Mesendoderm (in vitro differentiated cells): ENCODE data around the gene SLC36A3.

Source experiments
- DNase-seq: peaks from one replicate; pipeline ENCODE4 v3.0.0; 2013
- H2AK5ac ChIP-seq: 2 replicates; pipeline ENCODE4 v1.6.1; 2013; ENCODE audit warnings: low read length, inconsistent platforms
- H2BK120ac ChIP-seq: 2 replicates; pipeline ENCODE4 v1.6.1; 2013; ENCODE audit warnings: low read depth, mild to moderate bottlenecking, low read length, moderate library complexity, mixed read lengths
- H2BK15ac ChIP-seq: replicated peaks from 2 replicates; pipeline ENCODE4 v1.6.1; 2013; ENCODE audit warnings: low read depth, mild to moderate bottlenecking, moderate library complexity
- H2BK5ac ChIP-seq: 2 replicates; pipeline ENCODE4 v1.6.1; 2013; ENCODE audit warnings: low read length, inconsistent platforms
- H3K18ac ChIP-seq: 2 replicates; pipeline ENCODE4 v1.6.1; 2013; ENCODE audit warnings: mild to moderate bottlenecking, low read length, mixed read lengths
- H3K23ac ChIP-seq: one replicate; pipeline ENCODE4 v1.6.1; 2013; ENCODE audit warnings: low read length
- H3K27ac ChIP-seq: 2 replicates; pipeline ENCODE4 v1.5.1; 2013; ENCODE audit warnings: low read depth, mild to moderate bottlenecking, inconsistent platforms, low read length, moderate library complexity
- H3K27me3 ChIP-seq: 2 replicates; pipeline ENCODE4 v1.6.1; 2013; ENCODE audit warnings: low read length, control low read depth, mild to moderate bottlenecking, inconsistent platforms; ENCODE audit not compliant: insufficient read depth, poor library complexity
- H3K36me3 ChIP-seq: 2 replicates; pipeline ENCODE4 v1.6.1; 2013; ENCODE audit warnings: low read length, inconsistent platforms; ENCODE audit not compliant: control insufficient read depth, insufficient read depth
- H3K4ac ChIP-seq: one replicate; pipeline ENCODE4 v1.6.1; 2013; ENCODE audit warnings: low read depth, mild to moderate bottlenecking, low read length, moderate library complexity
- H3K4me1 ChIP-seq: 2 replicates; pipeline ENCODE4 v1.6.1; 2013; ENCODE audit warnings: low read depth, low read length, inconsistent platforms; ENCODE audit not compliant: control insufficient read depth
- H3K4me2 ChIP-seq: 2 replicates; pipeline ENCODE4 v1.6.1; 2013; ENCODE audit warnings: low read length
- H3K4me3 ChIP-seq: 2 replicates; pipeline ENCODE4 v1.5.1; 2013; ENCODE audit warnings: mild to moderate bottlenecking, low read length
- H3K56ac ChIP-seq: one replicate; pipeline ENCODE4 v1.6.1; 2013; ENCODE audit warnings: low read length
- H3K79me1 ChIP-seq: 2 replicates; pipeline ENCODE4 v1.6.1; 2013; ENCODE audit warnings: low read length, inconsistent platforms
- H3K79me2 ChIP-seq: 2 replicates; pipeline ENCODE4 v1.6.1; 2013; ENCODE audit warnings: mild to moderate bottlenecking, low read length; ENCODE audit not compliant: control insufficient read depth, insufficient read depth
- H3K9ac ChIP-seq: 2 replicates; pipeline ENCODE4 v1.6.1; 2013; ENCODE audit warnings: low read length, inconsistent platforms
- H4K5ac ChIP-seq: one replicate; pipeline ENCODE4 v1.6.1; 2013; ENCODE audit warnings: low read length
- H4K8ac ChIP-seq: one replicate; pipeline ENCODE4 v1.6.1; 2013; ENCODE audit warnings: low read depth, mild to moderate bottlenecking, control low read depth, low read length, moderate library complexity
- WGBS: extraction: QIAGEN DNeasy Blood & Tissue Kit; methylation state at CpG from one replicate; pipeline ENCODE4 v1.1.7; 2013; ENCODE audit warnings: low lambda C conversion rate, missing lambda C conversion rate; ENCODE audit not compliant: insufficient coverage; ENCODE audit errors: extremely low coverage; 5-methylcytosine and 5-hydroxymethylcytosine counted together

SLC36A3 gene

DNA sequence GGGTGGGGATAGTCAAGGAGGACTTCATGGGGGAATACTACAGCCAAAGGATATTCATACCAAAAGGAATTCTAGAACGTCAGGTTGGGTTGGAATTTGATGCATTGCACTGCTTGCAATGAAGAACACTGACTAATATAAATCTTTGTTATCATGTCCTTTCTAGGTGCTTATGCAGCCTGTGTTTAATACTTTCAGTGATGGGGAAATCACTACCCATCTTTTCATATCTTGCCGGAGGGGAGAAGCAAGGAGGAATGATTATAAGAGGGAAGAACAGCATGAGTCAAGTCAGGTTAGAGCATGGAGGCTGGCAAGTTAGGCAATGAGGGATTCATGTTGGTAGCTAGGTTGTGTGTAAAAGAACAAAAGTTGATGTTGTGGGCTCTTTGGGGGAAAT is 74.6 kb downstream of the SLC36A3 start:
- H3K9ac ChIP-seq = no peak overlapping the region
- H3K18ac ChIP-seq = no peak overlapping the region
- no peak overlapping the region for H2AK5ac ChIP-seq
- no CpG with 5 or more reads among the region's 2 CpGs for WGBS
- H3K36me3 ChIP-seq = no peaks in the 10 kb centered on the region
- no peaks in the 10 kb centered on the region for H3K27me3 ChIP-seq
- H3K4me2 ChIP-seq = no peak overlapping the region
- H3K4me3 ChIP-seq = no peak overlapping the region
- no peaks in the 10 kb centered on the region for H3K79me2 ChIP-seq
- no peak overlapping the region for H3K27ac ChIP-seq
- H2BK15ac ChIP-seq = no peak overlapping the region
- H2BK120ac ChIP-seq = no peak overlapping the region
- H2BK5ac ChIP-seq = no peak overlapping the region
- no peak for DNase-seq
- no peaks in the 10 kb centered on the region for H3K79me1 ChIP-seq
- H3K56ac ChIP-seq = no peak overlapping the region
- no peak overlapping the region for H4K5ac ChIP-seq
- no peak overlapping the region for H3K23ac ChIP-seq
- H3K4me1 ChIP-seq = no peaks in the 10 kb centered on the region
- no peak overlapping the region for H3K4ac ChIP-seq
- no peak overlapping the region for H4K8ac ChIP-seq

GRCh38 chr5:151227918-151228447 is 75.6 kb downstream of the SLC36A3 start:
- H2BK5ac ChIP-seq = no peak overlapping the region
- no peaks in the 10 kb centered on the region for H3K36me3 ChIP-seq
- H3K18ac ChIP-seq = no peak overlapping the region

More at GRCh38 chr5:151227918-151228447, 75.6 kb downstream of the SLC36A3 start:
- H3K23ac ChIP-seq = no peak overlapping the region
- no peak overlapping the region for H4K5ac ChIP-seq
- H3K79me1 ChIP-seq = no peaks in the 10 kb centered on the region
- H3K4me1 ChIP-seq = peaks cover 2% of the 10 kb centered on the region
- H3K4ac ChIP-seq = no peak overlapping the region
- H3K27me3 ChIP-seq = no peaks in the 10 kb centered on the region
- no peaks in the 10 kb centered on the region for H3K79me2 ChIP-seq
- H3K56ac ChIP-seq = no peak overlapping the region
- H4K8ac ChIP-seq = no peak overlapping the region
- H2BK120ac ChIP-seq = no peak overlapping the region
- H3K4me2 ChIP-seq = no peak overlapping the region
- H3K27ac ChIP-seq = no peak overlapping the region
- H3K9ac ChIP-seq = no peak overlapping the region
- no CpG with 5 or more reads among the region's 6 CpGs for WGBS
- DNase-seq = no peak
- H2BK15ac ChIP-seq = no peak overlapping the region
- H3K4me3 ChIP-seq = no peak overlapping the region
- no peak overlapping the region for H2AK5ac ChIP-seq
